ENCODE data around the gene SEC14L3. TPM values are rescaled to one million over a fixed set of nuclear protein-coding genes. Genes with fewer than 3 reads are reported as not detected.

SEC14L3 gene
- total and polyA plus RNA-seq, 8 donors = 0.05 TPM; not detected in 7

DNA sequence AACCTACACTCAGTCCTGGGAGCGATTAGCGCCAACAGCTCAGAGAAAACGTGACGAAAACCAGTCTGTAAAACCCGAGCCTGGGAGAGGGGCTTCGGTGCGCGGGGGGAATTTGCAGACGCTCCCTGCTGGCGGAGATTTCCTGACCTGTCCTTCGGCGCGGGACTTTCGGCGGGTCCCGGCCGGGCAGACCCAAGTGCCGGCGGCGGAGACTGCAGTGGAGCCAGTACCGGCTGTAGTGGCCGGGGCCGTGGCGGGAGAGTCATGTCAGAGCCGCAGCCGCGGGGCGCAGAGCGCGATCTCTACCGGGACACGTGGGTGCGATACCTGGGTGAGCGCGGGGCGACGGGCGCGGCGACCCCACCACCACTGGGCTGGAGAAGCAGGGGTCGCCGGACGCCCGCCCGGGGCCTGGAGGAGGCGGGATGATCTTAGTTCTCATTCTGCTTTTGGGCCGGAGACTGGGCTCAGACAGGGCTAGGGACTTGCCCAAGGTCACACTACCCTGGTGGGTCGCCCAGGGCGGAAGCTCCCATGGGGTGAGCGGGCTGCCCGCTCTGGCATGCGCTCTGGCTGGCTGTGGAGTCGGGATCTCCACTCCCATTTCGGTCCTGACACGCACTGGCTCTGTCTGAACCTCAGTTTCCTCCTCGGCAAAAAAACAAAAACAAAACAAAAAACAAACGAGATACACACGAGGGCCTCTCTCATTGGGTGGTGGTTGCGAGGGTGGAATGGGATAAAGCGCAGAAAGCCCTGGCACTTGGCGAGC lies 46.0 kb downstream of the SEC14L3 start, which contains the start of gene MTFP1:
MTFP1 (plus strand) TSS at position 153 of the 772 bp plus-strand sequence; CDS start at position 265, 112 bp downstream.
- Histone ChIP-seq H3K27ac (peak within 1 kb of the TSS; percentile 71 to 96 (median 76)), H3K9me3 (no peaks in the 10 kb centered on the region), H3K27me3 (no peaks in the 10 kb centered on the region), H3K4me3 (peak within 1 kb of the TSS; percentile 62 to 79 (median 70)), H3K36me3 (no peaks in the 10 kb centered on the region), H3K4me1 (peaks cover 15 to 29% (median 24%) of the 10 kb centered on the region in 3 donors)
- TF ChIP-seq, protein P1, sequence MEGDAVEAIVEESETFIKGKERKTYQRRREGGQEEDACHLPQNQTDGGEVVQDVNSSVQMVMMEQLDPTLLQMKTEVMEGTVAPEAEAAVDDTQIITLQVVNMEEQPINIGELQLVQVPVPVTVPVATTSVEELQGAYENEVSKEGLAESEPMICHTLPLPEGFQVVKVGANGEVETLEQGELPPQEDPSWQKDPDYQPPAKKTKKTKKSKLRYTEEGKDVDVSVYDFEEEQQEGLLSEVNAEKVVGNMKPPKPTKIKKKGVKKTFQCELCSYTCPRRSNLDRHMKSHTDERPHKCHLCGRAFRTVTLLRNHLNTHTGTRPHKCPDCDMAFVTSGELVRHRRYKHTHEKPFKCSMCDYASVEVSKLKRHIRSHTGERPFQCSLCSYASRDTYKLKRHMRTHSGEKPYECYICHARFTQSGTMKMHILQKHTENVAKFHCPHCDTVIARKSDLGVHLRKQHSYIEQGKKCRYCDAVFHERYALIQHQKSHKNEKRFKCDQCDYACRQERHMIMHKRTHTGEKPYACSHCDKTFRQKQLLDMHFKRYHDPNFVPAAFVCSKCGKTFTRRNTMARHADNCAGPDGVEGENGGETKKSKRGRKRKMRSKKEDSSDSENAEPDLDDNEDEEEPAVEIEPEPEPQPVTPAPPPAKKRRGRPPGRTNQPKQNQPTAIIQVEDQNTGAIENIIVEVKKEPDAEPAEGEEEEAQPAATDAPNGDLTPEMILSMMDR (IDR thresholded peaks at IDR 0.05) = no peak
- no peak for FAIRE-seq
- WGBS, 2 donors = 0 to 1% methylated on average over 61 of the region's 61 CpGs
- peak; percentile 44 to 87 (median 64) for DNase-seq
- intact Hi-C loops (cut with DNase I) = no loop called here
- peak; percentile 13 to 29 (median 14) for ATAC-seq

DNA sequence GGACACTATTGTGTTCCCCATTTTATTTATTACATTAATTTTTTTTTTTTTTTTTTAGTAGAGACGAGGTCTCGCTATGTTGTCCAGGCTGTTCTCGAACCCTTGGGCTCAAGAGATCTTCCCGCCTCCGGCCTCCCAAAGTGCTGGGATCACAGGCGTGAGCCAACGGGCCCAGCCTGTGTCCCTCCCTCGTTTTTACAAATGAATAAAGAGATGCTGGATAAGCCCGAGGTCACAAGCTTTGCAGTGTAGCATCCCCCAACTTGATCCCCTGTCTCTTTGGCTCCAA lies 46.5 kb downstream of the SEC14L3 start:
- peaks cover 15 to 29% (median 24%) of the 10 kb centered on the region in 3 donors for H3K4me1 ChIP-seq
- TF ChIP-seq, protein P1 (IDR thresholded peaks at IDR 0.05) = no peak
- FAIRE-seq = no peak
- intact Hi-C loops (cut with DNase I) = no loop called here
- DNase-seq = no peak
- H3K36me3 ChIP-seq = no peaks in the 10 kb centered on the region
- no peaks in the 10 kb centered on the region for H3K27me3 ChIP-seq
- H3K27ac ChIP-seq = peak overlapping the region; percentile 71 to 83 (median 76)
- H3K9me3 ChIP-seq = no peaks in the 10 kb centered on the region
- 4 to 5% methylated on average over 9 of the region's 9 CpGs for WGBS, 2 donors
- peak overlapping the region; percentile 62 to 79 (median 66) for H3K4me3 ChIP-seq
- no peak for ATAC-seq

DNA sequence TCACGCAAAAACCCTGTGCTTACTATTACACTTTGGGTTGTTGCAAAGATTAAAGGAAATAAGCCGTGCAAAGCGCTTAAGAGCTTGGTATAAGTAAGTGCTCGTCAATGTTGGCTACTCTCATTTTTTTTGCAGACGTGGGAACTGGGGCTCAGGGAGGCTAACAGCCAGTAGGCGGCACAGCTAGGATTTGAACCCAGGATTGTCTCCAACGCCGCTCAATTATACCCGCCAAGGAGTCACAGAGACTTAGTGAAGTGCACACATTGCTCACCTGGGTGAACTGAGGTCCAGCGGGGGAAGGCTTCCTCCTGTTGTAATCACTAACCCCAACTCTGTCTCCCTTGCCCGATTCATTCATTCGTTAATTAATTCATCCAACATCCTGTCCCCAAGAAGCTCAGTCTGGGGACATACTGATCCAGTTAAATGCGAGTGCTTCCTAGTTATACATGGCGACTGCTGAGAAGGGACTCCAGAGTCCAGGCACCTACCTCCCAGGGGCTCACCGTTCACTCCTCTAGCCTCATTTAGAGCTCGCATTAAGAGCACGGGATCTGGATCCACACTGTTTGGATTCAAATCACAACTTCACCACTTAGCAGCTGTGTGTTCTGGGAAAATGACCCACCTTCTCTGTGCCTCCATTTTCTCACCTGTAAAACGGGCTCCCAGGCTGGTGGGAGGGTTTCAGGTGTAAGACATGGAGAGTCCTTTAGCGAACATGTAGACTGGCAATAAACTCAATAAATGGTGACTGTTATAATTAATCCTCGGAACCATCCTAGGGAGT lies 47.1 kb downstream of the SEC14L3 start:
- Histone ChIP-seq H3K27ac (peak overlapping the region in 3 of 4 donors; percentile 91 to 98 (median 96)), H3K9me3 (no peaks in the 10 kb centered on the region), H3K4me1 (peaks cover 15 to 29% (median 24%) of the 10 kb centered on the region in 3 donors), H3K27me3 (no peaks in the 10 kb centered on the region), H3K36me3 (no peaks in the 10 kb centered on the region), H3K4me3 (peak overlapping the region in 3 of 4 donors; percentile 57 to 72 (median 67))
- no peak for FAIRE-seq
- WGBS, 2 donors = 39 to 45% methylated on average over 20 of the region's 20 CpGs
- TF ChIP-seq, protein P1 (IDR thresholded peaks at IDR 0.05) = no peak
- no peak for ATAC-seq
- DNase-seq = peak in 1 of 6 donors; percentile 29
- intact Hi-C loops (cut with DNase I) = no loop called here

DNA sequence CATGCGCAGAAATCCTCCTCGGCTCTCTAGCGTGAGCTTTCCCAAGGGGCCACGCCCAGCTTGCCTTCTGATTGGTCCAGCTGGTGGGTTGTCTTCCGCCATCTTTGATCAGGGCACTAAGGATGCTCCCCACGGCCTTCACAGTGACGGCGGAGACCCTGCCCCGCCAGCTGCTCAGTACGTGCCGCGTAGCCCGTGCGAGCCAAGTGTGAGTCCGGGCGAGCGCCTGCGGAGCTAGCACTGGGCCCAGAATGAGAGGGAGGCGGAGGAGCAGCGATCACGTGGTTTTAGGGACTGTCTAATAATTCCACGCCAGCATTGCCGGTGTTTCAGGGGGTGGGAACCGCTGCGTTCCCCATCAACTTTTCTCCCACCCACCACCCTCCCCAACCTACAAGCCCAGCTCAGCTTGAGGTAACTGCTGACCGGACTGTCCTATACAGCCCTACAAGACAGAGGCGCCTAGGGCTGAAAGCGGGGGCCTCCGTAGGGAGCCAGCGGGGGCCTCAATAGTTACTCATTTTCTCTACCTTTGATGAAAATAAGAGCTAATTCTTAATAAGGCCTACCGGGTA lies 47.8 kb downstream of the SEC14L3 start:
- ATAC-seq (peak; percentile 80 to 88 (median 85)), FAIRE-seq (peak; percentile 86), DNase-seq (peak; percentile 95 to 99 (median 98))
- no peaks in the 10 kb centered on the region for H3K27me3 ChIP-seq
- H3K36me3 ChIP-seq = no peaks in the 10 kb centered on the region
- intact Hi-C loops (cut with DNase I) = no loop called here
- peaks cover 15 to 32% (median 24%) of the 10 kb centered on the region in 3 donors for H3K4me1 ChIP-seq
- H3K4me3 ChIP-seq = peak overlapping the region; percentile 57 to 72 (median 64)
- H3K9me3 ChIP-seq = no peaks in the 10 kb centered on the region
- TF ChIP-seq, protein P1 (IDR thresholded peaks at IDR 0.05) = no peak
- WGBS, 2 donors = 3% methylated on average over 31 of the region's 31 CpGs
- peak overlapping the region; percentile 91 to 98 (median 96) for H3K27ac ChIP-seq

Measured in pancreas (tissue), 10 donors.